Caco-2 (cell line): ENCODE data around the gene ADAD2. TPM values are rescaled to one million over a fixed set of nuclear protein-coding genes. Genes with fewer than 3 reads are reported as not detected.
"Not testable (repeated sequence)": the region's sequence is repeated elsewhere in the genome, so short reads cannot be mapped to it uniquely, and the experiment has no call there.

Source experiments
- BruUV-seq: library from RNA; stranded (reverse); fragments of 400-500 nt; replicated peaks from 2 replicates; lab custom pipeline; 2021; lab: Mats Ljungman, UMichigan
- CTCF ChIA-PET: fragments of 300-600 bp; sonication (Branson Sonifier 250); formaldehyde crosslinking; loops from one replicate; lab custom pipeline; 2022; ENCODE audit warnings: antibody characterized with exemption; lab: Charles Lee
- POLR2A ChIA-PET: fragments of 300-600 bp; sonication (Branson Sonifier 250); formaldehyde crosslinking; loops from one replicate; lab custom pipeline; 2022; ENCODE audit warnings: antibody characterized with exemption; lab: Charles Lee
- DNase-seq, 2 experiments: peaks; one replicate each; pipeline versions ENCODE4 v3.0.0 to v3.0.0-alpha.2; 2020 to 2022
- H3K27me3 ChIP-seq: replicated peaks from 2 replicates; pipeline ENCODE4 v1.6.0; 2011; ENCODE audit warnings: low read length; ENCODE audit not compliant: control insufficient read depth, insufficient read depth
- H3K36me3 ChIP-seq: 2 replicates; pipeline ENCODE4 v1.5.1; 2011; ENCODE audit warnings: low read length; ENCODE audit not compliant: control insufficient read depth, insufficient read depth
- H3K4me1 ChIP-seq: fragments of 250-450 bp; sonication (Bioruptor Pico); 2 replicates; pipeline ENCODE4 v1.5.1; 2020; ENCODE audit warnings: mild to moderate bottlenecking
- H3K4me3 ChIP-seq: 2 replicates; pipeline ENCODE4 v1.5.1; 2011; ENCODE audit warnings: low read depth, mild to moderate bottlenecking, control low read depth, low read length
- H3K9me3 ChIP-seq: fragments of 250-450 bp; sonication (Bioruptor Pico); 2 replicates; pipeline ENCODE4 v1.5.1; 2020; ENCODE audit warnings: mild to moderate bottlenecking, moderate library complexity
- H3K27ac Mint-ChIP-seq: one replicate; pipeline ENCODE4 v1.8.0; 2022; ENCODE audit warnings: mixed read lengths; ENCODE audit not compliant: unreplicated experiment
- H3K27me3 Mint-ChIP-seq: one replicate; pipeline ENCODE4 v1.8.0; 2022; ENCODE audit warnings: mixed read lengths; ENCODE audit not compliant: insufficient read depth, unreplicated experiment
- H3K36me3 Mint-ChIP-seq: one replicate; pipeline ENCODE4 v1.8.0; 2022; ENCODE audit warnings: mild to moderate bottlenecking, mixed read lengths; ENCODE audit not compliant: insufficient read depth, unreplicated experiment
- H3K4me1 Mint-ChIP-seq: one replicate; pipeline ENCODE4 v1.8.0; 2022; ENCODE audit warnings: low read depth, mixed read lengths; ENCODE audit not compliant: unreplicated experiment
- H3K4me3 Mint-ChIP-seq: one replicate; pipeline ENCODE4 v1.8.0; 2022; ENCODE audit warnings: mild to moderate bottlenecking, moderate library complexity, mixed read lengths; ENCODE audit not compliant: unreplicated experiment
- H3K9me3 Mint-ChIP-seq: one replicate; pipeline ENCODE4 v1.8.0; 2022; ENCODE audit warnings: mixed read lengths; ENCODE audit not compliant: unreplicated experiment
- CTCF ChIP-seq, 2 experiments: fragments of 200-600 bp in 1 of 2; IDR thresholded peaks; 1 replicate in 1 of 2; 2 replicates in 1 of 2; pipeline versions ENCODE4 v1.5.1 to v1.8.0; 2011 to 2022; ENCODE audit warnings: antibody characterized with exemption in 1 of 2, control low read depth in 1 of 2, inconsistent platforms in 1 of 2, low read depth in 1 of 2, low read length in 1 of 2, mild to moderate bottlenecking in 1 of 2, moderate library complexity in 1 of 2; ENCODE audit not compliant: insufficient read depth in 1 of 2, severe bottlenecking in 1 of 2, unreplicated experiment in 1 of 2
- intact Hi-C: fragments of 100-400 bp; cut with micrococcal nuclease; formaldehyde crosslinking; loops from one replicate; pipeline ENCODE4 v1.10.0; 2022; ENCODE audit not compliant: unreplicated experiment
- total RNA-seq: library from RNA; stranded (reverse); gene quantifications from 2 replicates; pipeline ENCODE4 v1.2.3, GENCODE V29; 2022

Gene ADAD2
- total RNA-seq, 1 experiment from 2014 or later, result not detected

DNA sequence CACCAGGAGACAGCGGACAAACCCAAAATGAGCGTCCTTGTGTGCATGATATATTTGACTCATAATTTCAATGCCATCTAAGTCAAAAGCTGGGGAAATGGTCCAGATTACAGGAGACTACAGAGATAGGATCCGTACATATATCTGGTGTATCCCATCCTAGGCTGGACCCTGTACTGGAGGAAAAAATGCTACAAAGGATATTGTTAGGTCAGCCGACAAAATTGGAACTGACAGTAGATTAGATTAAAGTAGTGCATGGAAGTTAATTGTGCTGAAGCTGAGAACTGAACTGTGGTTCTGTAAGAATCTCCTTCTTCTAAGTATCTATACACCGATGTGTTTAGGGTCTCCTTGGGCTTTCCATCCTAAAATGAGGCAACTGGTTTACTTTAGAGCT is 24.6 kb downstream of the ADAD2 start:
- no peaks in the 10 kb centered on the region for H3K9me3 Mint-ChIP-seq
- CTCF ChIA-PET, result interaction anchor here (0.7 kb wide), 1 partner anchor 257 kb away, joined by 3 read pairs; no protein-coding TSS in a partner anchor
- intact Hi-C loops, result no loop called here
- no peaks in the 10 kb centered on the region for H3K4me1 ChIP-seq
- H3K36me3 Mint-ChIP-seq, result no peaks in the 10 kb centered on the region
- BruUV-seq, result no TSS peak
- no peak overlapping the region for H3K27ac Mint-ChIP-seq
- no peak for DNase-seq
- no peak overlapping the region for H3K4me3 Mint-ChIP-seq
- H3K4me1 Mint-ChIP-seq, result no peaks in the 10 kb centered on the region
- no peaks in the 10 kb centered on the region for H3K27me3 ChIP-seq
- H3K4me3 ChIP-seq, result no peak overlapping the region
- POLR2A ChIA-PET, result no interaction called here
- no peaks in the 10 kb centered on the region for H3K27me3 Mint-ChIP-seq
- H3K9me3 ChIP-seq, result no peaks in the 10 kb centered on the region
- TF ChIP-seq CTCF (IDR thresholded peaks at IDR 0.05; ENCODE audit: insufficient read depth in 1 of 2, low read depth in 1 of 2, low read length in 1 of 2, severe bottlenecking in 1 of 2, unreplicated experiment in 1 of 2), result no peak
- no peaks in the 10 kb centered on the region for H3K36me3 ChIP-seq

DNA sequence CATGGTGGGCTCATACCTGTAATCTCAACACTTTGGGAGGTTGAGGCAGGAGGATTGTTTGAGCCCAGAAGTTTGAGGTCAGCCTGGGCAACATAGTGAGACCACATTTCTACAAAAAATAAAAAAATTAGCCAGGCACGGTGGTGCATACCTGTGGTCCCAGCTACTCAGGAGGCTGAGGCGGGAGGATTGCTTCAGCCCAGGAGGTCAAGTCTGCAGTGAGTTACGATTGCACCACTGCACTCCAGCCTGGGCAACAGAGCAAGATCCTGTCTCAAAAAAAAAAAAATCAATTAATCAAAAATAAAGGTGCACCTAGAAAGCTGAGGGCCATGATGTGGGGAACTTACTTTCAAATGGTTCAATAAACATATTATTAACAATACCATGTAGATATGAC is 25.2 kb downstream of the ADAD2 start:
- H3K27me3 Mint-ChIP-seq, H3K4me1 ChIP-seq, POLR2A ChIA-PET, H3K4me3 Mint-ChIP-seq, H3K36me3 Mint-ChIP-seq, H3K9me3 ChIP-seq, DNase-seq, H3K4me1 Mint-ChIP-seq, H3K27me3 ChIP-seq, H3K36me3 ChIP-seq, intact Hi-C loops, BruUV-seq, CTCF ChIA-PET, H3K27ac Mint-ChIP-seq, H3K9me3 Mint-ChIP-seq, H3K4me3 ChIP-seq: not testable (repeated sequence)

DNA sequence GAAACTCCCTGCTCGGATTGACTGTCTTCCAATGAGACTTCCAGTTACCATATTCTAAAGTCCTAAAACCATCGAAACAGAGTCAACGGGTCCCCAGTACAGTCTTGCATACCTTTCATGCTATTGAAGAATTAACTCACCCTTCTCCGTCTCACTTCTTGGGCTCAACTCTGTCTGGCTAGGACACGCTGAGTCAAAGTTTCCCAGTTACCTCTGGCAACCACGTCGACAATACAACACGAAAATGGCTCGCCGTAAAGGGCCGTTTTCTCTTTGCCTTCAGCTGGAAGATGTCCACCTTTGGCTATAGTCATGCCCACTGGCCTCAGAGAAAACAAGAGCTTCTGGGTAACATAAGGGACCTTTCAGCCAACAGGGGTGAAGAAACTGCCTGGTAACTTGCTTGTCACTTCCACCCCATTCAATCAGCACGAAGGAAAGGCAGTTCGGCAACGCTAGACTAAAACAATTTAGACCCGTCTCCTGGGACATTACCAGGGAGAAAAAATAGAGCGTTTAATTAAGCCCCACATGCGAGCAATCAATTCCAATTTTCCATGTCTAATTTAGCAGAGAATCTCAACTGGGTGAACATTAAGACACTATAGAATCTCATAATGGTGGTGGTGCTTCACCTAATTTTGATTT is 27.3 kb downstream of the ADAD2 start:
- H3K4me3 Mint-ChIP-seq, result no peak overlapping the region
- H3K27ac Mint-ChIP-seq, result no peak overlapping the region
- POLR2A ChIA-PET, result no interaction called here

More for the DNA sequence above, 27.3 kb downstream of the ADAD2 start:
- no peaks in the 10 kb centered on the region for H3K36me3 Mint-ChIP-seq
- Histone ChIP-seq H3K4me1 (no peaks in the 10 kb centered on the region), H3K27me3 (no peaks in the 10 kb centered on the region), H3K9me3 (no peaks in the 10 kb centered on the region), H3K4me3 (no peak overlapping the region), H3K36me3 (no peaks in the 10 kb centered on the region)
- DNase-seq, result no peak
- no peaks in the 10 kb centered on the region for H3K9me3 Mint-ChIP-seq
- no peaks in the 10 kb centered on the region for H3K4me1 Mint-ChIP-seq
- intact Hi-C loops, result no loop called here
- peaks cover 6% of the 10 kb centered on the region for H3K27me3 Mint-ChIP-seq
- CTCF ChIA-PET, result interaction anchor here (0.7 kb wide), 1 partner anchor 225 kb away, joined by 4 read pairs; no protein-coding TSS in a partner anchor
- no peak for TF ChIP-seq CTCF (IDR thresholded peaks at IDR 0.05; ENCODE audit: insufficient read depth in 1 of 2, low read depth in 1 of 2, low read length in 1 of 2, severe bottlenecking in 1 of 2, unreplicated experiment in 1 of 2)
- no TSS peak for BruUV-seq
